Aorta (tissue), 5 donors: ENCODE data around the gene CLCNKA. TPM values are rescaled to one million over a fixed set of nuclear protein-coding genes. Genes with fewer than 3 reads are reported as not detected.

Experiments
- ATAC-seq: fragments of 200-7000 bp; cut with Tn5 transposase; one replicate; pipeline ENCODE4 v1.9.1; 2022; ENCODE audit warnings: moderate library complexity; ENCODE audit not compliant: low FRiP score
- DNase-seq, 2 donors: peaks; one replicate each; pipeline ENCODE4 v3.0.0-alpha.2; 2020
- H3K27ac ChIP-seq, 2 donors: one replicate each; pipeline ENCODE4 v1.5.1; 2013; ENCODE audit warnings: low read length in 2 of 2, mild to moderate bottlenecking in 2 of 2, moderate library complexity in 2 of 2, control low read depth in 1 of 2, inconsistent platforms in 1 of 2, low read depth in 1 of 2
- H3K27me3 ChIP-seq, 2 donors: one replicate each; pipeline ENCODE4 v1.6.1; 2013; ENCODE audit warnings: control low read depth in 1 of 2, low read length in 1 of 2, mild to moderate bottlenecking in 1 of 2, moderate library complexity in 1 of 2; ENCODE audit not compliant: insufficient read depth in 2 of 2, control insufficient read depth in 1 of 2
- H3K36me3 ChIP-seq, 2 donors: one replicate each; pipeline ENCODE4 v1.6.1; 2013; ENCODE audit warnings: control low read depth in 1 of 2, low read length in 1 of 2, mild to moderate bottlenecking in 1 of 2; ENCODE audit not compliant: insufficient read depth in 2 of 2, control insufficient read depth in 1 of 2
- H3K4me1 ChIP-seq, 2 donors: one replicate each; pipeline ENCODE4 v1.6.1; 2013; ENCODE audit warnings: low read length in 2 of 2, control low read depth in 1 of 2, mild to moderate bottlenecking in 1 of 2, moderate library complexity in 1 of 2; ENCODE audit not compliant: insufficient read depth in 2 of 2, control insufficient read depth in 1 of 2
- H3K4me3 ChIP-seq, 2 donors: one replicate each; pipeline ENCODE4 v1.5.1; 2013; ENCODE audit warnings: low read length in 2 of 2, control low read depth in 1 of 2, mild to moderate bottlenecking in 1 of 2
- H3K9me3 ChIP-seq: one replicate; pipeline ENCODE4 v1.6.1; 2013; ENCODE audit warnings: mild to moderate bottlenecking, low read length; ENCODE audit not compliant: control insufficient read depth
- whole genome bisulfite sequencing, 2 donors: extraction: QIAGEN DNeasy Blood & Tissue Kit; methylation state at CpG; one replicate each; pipeline ENCODE4 v1.1.7; 2013; 5-methylcytosine and 5-hydroxymethylcytosine counted together
- intact Hi-C, 2 donors: fragments of 100-400 bp; cut with DNase I; formaldehyde crosslinking; loops; one replicate each; pipeline versions ENCODE4 v1.14.2 to v1.15.0; 2022
- polyA plus RNA-seq, 2 donors: library from polyadenylated mRNA; stranded (reverse); fragments of 200-250 nt; gene quantifications; one replicate each; pipeline ENCODE4 v1.2.3, GENCODE V29; 2013
- total RNA-seq, 2 donors: library from RNA; stranded (reverse); fragmentation: NEBNext Ultra II Directional; extraction: Animal tissue kit (Norgen Biotek cat#: 25700); gene quantifications; one replicate each; pipeline ENCODE4 v1.2.1, GENCODE V29; 2021
- donor health status: healthy with polysubstance abuse.
- donor health status: Bipolar disorder and iron deficiency.
- donor health status: DM: no; HTN: no; CAD: no.
- donor health status: DM: no; HTN: no; CAD: no.
- donor health status: DM: yes; HTN: yes; CAD: no.

CLCNKA gene
- total and polyA plus RNA-seq, 4 donors: 1.0 to 4.5 (median 1.3) TPM; not detected in 1

DNA sequence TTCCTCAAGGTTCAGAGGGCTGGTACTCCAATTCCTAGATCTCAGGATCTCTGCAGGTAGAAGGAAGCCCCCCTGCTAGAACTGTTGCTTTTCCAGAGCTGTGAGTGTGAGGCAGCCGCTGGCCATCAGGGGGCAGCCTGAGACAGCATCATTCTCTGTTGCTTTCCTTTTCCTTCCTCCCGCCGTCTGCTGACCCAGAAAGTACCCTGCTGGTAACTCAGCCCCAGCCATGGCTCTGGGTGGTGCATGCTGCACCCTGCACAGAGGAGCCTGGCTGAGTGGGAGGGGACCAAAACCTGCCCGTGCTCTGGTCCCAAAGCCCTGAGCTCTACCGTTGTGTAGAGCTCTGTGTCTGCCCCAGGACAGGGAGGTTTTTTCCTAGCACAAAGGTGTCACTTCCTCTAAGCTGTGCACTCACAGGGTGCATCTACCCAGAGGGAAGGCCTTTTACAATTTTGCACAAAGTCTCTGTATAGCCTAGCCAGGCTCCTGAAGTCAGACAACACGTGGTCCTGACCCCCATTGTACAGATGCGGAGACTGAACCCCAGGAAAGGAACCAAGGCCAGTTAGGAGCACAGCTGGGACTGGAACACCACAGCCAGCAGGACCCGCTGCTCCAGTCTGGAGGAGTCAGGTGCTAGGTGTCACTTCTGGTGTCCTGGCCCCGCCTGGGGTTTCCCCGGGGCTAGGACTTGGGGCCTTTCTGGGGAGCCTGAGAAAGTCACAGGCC is 57.3 kb downstream of the CLCNKA start:
- no peaks in the 10 kb centered on the region for H3K36me3 ChIP-seq
- DNase-seq: peak; percentile 84 to 92
- H3K27ac ChIP-seq: no peak overlapping the region
- H3K27me3 ChIP-seq: no peaks in the 10 kb centered on the region
- intact Hi-C loops: loop anchor here (1.0 to 5.0 kb wide), 4 partner anchors 108 to 283 kb away; no protein-coding TSS in a partner anchor
- no peaks in the 10 kb centered on the region for H3K9me3 ChIP-seq
- H3K4me1 ChIP-seq: no peaks in the 10 kb centered on the region
- no peak overlapping the region for H3K4me3 ChIP-seq
- 36 to 41% methylated on average over 10 of the region's 10 CpGs for WGBS, 2 donors
- ATAC-seq: peak; percentile 80

DNA sequence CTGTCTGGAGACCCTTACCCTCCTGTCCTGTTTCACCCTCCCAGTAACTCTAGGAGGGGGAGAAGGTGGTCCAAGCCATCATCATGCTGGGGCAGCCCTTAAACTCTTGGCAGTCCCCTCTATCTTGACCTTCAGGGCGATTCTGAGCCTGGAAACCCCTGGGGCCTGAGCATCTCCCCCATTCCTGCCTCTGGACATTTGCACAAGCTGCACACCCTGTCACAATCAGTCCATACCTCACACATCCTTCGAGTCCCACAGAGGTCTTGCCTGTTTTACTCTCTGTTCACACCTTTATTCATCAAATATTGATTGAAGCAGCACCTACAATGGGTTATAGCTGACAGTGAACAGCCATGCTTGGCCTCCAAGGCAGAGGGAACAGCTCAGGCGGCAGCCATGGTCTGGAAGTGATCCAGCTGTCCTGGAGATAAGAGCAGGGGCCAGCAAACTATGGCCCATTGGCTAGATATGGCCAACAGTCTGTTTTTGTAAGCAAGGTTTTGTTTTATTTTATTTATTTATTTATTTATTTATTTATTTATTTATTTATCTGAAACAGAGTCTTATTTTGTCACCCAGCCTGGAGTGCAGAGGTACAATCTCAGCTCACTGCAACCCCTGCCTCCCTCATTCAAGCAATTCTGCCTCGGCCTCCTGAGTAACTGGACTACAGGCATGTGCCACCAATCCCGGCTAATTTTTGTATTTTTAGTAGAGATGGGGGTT is 58.8 kb downstream of the CLCNKA start:
- no peaks in the 10 kb centered on the region for H3K4me1 ChIP-seq
- intact Hi-C loops: loop anchor here (5.0 kb wide), 2 partner anchors 162 to 282 kb away; no protein-coding TSS in a partner anchor
- 85 to 87% methylated on average over 5 of the region's 5 CpGs for WGBS, 2 donors
- no peak for ATAC-seq
- no peaks in the 10 kb centered on the region for H3K36me3 ChIP-seq
- no peak overlapping the region for H3K27ac ChIP-seq
- H3K9me3 ChIP-seq: no peaks in the 10 kb centered on the region
- no peak overlapping the region for H3K4me3 ChIP-seq
- peak in 1 of 2 donors; percentile 64 for DNase-seq
- H3K27me3 ChIP-seq: no peaks in the 10 kb centered on the region

DNA sequence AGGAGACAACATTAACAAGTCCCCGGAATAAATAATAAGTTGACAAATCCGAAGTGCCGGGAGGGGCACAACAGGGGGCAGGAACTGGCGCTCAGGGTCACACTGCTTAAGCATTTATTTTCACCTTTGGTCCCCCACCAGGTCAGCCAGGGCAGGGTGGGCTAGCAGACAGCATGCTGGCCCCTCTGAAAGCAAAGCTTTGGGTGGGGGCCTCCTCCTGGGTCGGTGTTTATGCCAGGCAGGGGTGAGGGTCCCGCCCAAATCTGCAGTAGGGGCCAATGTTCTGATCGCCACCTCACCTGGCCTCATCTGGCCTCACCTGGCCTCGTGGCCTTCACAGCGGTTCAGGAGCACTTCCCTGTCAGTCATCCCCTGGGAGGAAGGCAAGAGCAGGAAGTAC is 59.8 kb downstream of the CLCNKA start:
- ATAC-seq (no peak), DNase-seq (peak in 1 of 2 donors; percentile 57)
- Histone ChIP-seq H3K36me3 (no peaks in the 10 kb centered on the region), H3K4me3 (no peak overlapping the region), H3K27ac (no peak overlapping the region), H3K4me1 (no peaks in the 10 kb centered on the region), H3K27me3 (no peaks in the 10 kb centered on the region), H3K9me3 (no peaks in the 10 kb centered on the region)
- WGBS, 2 donors: 91% methylated on average over 9 of the region's 9 CpGs
- intact Hi-C loops: loop anchor here (5.0 kb wide), 2 partner anchors 161 to 281 kb away; no protein-coding TSS in a partner anchor

DNA sequence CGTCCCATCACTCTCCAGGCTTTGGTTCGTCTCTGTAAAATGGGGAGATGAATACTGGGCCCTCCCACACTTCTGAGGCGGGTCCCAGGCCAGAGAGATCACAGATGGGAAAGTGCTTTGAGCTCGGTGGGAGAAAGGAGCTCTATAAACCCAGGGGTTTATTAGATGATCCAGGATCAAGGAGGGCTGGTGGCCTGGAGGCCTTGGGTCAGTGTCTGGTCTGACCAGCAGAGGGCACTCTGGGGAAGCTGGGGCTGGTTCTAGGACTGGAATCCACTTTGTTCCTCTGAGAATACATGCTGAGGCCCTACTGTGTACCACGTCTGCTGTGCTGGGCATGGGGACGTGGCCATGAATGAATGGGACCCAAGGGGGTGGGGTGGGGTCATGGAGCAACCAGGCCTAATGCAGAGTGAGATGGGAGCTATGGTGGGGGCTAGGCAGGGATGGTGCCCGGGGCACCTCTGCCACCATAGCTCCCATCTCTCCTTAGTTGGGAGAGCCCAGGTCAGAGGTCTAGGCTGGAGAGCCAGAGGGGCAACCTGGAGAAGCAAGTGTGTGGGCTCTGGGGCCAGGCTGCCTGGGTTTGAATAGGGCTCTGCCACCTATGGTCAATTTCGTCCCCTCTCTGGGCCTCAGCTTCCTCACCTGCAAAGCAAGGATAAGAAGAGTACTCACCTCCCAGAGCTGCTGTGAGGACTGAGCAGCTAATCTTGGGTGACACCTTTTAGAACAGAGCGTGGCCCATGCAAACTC is 60.6 kb downstream of the CLCNKA start:
- WGBS, 2 donors: 82% methylated on average over 9 of the region's 9 CpGs
- ATAC-seq (peak; percentile 54), DNase-seq (peak; percentile 71 to 90)
- intact Hi-C loops: loop anchor here (5.0 kb wide), 2 partner anchors 160 to 280 kb away; no protein-coding TSS in a partner anchor
- no peaks in the 10 kb centered on the region for H3K27me3 ChIP-seq
- no peaks in the 10 kb centered on the region for H3K36me3 ChIP-seq
- H3K4me3 ChIP-seq: no peak overlapping the region
- no peaks in the 10 kb centered on the region for H3K9me3 ChIP-seq
- no peaks in the 10 kb centered on the region for H3K4me1 ChIP-seq
- H3K27ac ChIP-seq: no peak overlapping the region

DNA sequence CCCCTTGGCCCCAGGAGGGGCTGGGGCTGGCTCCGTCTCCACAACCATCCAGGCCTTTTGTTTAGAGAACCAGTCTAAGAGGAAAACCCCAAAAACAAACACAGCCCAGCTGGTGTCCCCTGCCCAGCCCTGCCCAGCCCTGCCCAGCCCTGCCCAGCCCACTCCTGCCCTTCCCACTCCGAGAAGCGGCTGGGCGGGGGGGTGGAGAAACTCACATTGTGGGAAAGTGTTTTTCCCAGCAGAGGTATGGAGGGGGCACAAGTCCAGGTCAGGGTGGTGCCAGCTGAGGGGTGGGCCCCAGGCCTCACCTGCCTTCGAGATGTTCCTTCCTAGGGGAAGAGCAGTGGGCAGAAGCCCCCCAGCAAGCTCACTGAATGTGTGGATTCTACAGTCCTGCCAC is 61.6 kb downstream of the CLCNKA start:
- Histone ChIP-seq H3K4me3 (no peak overlapping the region), H3K27ac (no peak overlapping the region), H3K4me1 (no peaks in the 10 kb centered on the region), H3K27me3 (no peaks in the 10 kb centered on the region), H3K9me3 (no peaks in the 10 kb centered on the region), H3K36me3 (no peaks in the 10 kb centered on the region)
- no peak for ATAC-seq
- WGBS, 2 donors: 89 to 96% methylated on average over 5 of the region's 5 CpGs
- DNase-seq: peak; percentile 37 to 62
- intact Hi-C loops: loop anchor here (5.0 kb wide), 2 partner anchors 159 to 279 kb away; no protein-coding TSS in a partner anchor

Other genes with a start within 250 kb of the CLCNKA start
- 1 to 10 TPM; 1.2 to 1.3 TPM for gene UQCRHL, start 214.4 kb upstream of the CLCNKA start, total RNA-seq
- 1 to 10 TPM; 1.3 to 4.6 TPM for gene UQCRHL, start 214.4 kb upstream of the CLCNKA start, polyA plus RNA-seq
- 100 to 1,000 TPM in 1 of 2 donors, 10 to 100 TPM in 1; 76.9 to 102 TPM for gene SPEN, start 174.3 kb upstream of the CLCNKA start, total RNA-seq
- 10 to 100 TPM; 19.8 to 26.4 TPM for gene SPEN, start 174.3 kb upstream of the CLCNKA start, polyA plus RNA-seq
- 10 to 100 TPM; 42.3 to 55.5 TPM for gene ZBTB17, start 45.9 kb upstream of the CLCNKA start, total RNA-seq
- gene ZBTB17, start 45.9 kb upstream of the CLCNKA start, polyA plus RNA-seq: 100 to 1,000 TPM in 1 of 2 donors, 10 to 100 TPM in 1; 15.0 to 134 TPM
- not detected for gene SRARP, start 17.8 kb upstream of the CLCNKA start, total RNA-seq
- gene SRARP, start 17.8 kb upstream of the CLCNKA start, polyA plus RNA-seq: not detected
- 100 to 1,000 TPM; 313 to 802 TPM for gene HSPB7, start 4.0 kb upstream of the CLCNKA start, total RNA-seq
- 100 to 1,000 TPM; 128 to 338 TPM for gene HSPB7, start 4.0 kb upstream of the CLCNKA start, polyA plus RNA-seq
- gene CLCNKB, start 21.7 kb downstream of the CLCNKA start, total RNA-seq: under 1 TPM in 1 of 2 donors, not detected in 1; 0.39 TPM
- under 1 TPM; 0.23 to 0.38 TPM for gene CLCNKB, start 21.7 kb downstream of the CLCNKA start, polyA plus RNA-seq
- gene FAM131C, start 51.6 kb downstream of the CLCNKA start, total RNA-seq: under 1 TPM in 1 of 2 donors, not detected in 1; 0.26 TPM
- under 1 TPM in 1 of 2 donors, not detected in 1; 0.67 TPM for gene FAM131C, start 51.6 kb downstream of the CLCNKA start, polyA plus RNA-seq
- gene EPHA2, start 134.0 kb downstream of the CLCNKA start, total RNA-seq: 10 to 100 TPM; 25.2 to 25.9 TPM
- gene EPHA2, start 134.0 kb downstream of the CLCNKA start, polyA plus RNA-seq: 1 to 10 TPM; 5.4 to 6.3 TPM
- gene ARHGEF19, start 190.6 kb downstream of the CLCNKA start, total RNA-seq: 1 to 10 TPM; 7.1 to 8.6 TPM
- gene ARHGEF19, start 190.6 kb downstream of the CLCNKA start, polyA plus RNA-seq: 10 to 100 TPM in 1 of 2 donors, 1 to 10 TPM in 1; 3.3 to 19.7 TPM
- gene CPLANE2, start 215.1 kb downstream of the CLCNKA start, total RNA-seq: 1 to 10 TPM; 2.6 to 6.4 TPM
- 1 to 10 TPM; 1.9 to 3.2 TPM for gene CPLANE2, start 215.1 kb downstream of the CLCNKA start, polyA plus RNA-seq